ENCODE data around the gene CDKN1B. TPM values are rescaled to one million over a fixed set of nuclear protein-coding genes. Genes with fewer than 3 reads are reported as not detected.

CDKN1B gene
- 45.3 TPM for polyA plus RNA-seq (ENCODE audit: insufficient read length)

DNA sequence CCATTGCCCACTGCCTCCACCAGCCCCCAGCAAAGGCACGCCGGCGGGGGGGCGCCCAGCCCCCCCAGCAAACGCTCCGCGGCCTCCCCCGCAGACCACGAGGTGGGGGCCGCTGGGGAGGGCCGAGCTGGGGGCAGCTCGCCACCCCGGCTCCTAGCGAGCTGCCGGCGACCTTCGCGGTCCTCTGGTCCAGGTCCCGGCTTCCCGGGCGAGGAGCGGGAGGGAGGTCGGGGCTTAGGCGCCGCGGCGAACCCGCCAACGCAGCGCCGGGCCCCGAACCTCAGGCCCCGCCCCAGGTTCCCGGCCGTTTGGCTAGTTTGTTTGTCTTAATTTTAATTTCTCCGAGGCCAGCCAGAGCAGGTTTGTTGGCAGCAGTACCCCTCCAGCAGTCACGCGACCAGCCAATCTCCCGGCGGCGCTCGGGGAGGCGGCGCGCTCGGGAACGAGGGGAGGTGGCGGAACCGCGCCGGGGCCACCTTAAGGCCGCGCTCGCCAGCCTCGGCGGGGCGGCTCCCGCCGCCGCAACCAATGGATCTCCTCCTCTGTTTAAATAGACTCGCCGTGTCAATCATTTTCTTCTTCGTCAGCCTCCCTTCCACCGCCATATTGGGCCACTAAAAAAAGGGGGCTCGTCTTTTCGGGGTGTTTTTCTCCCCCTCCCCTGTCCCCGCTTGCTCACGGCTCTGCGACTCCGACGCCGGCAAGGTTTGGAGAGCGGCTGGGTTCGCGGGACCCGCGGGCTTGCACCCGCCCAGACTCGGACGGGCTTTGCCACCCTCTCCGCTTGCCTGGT, at the start of gene CDKN1B:
TSS of gene CDKN1B (plus strand) at position 576 of the 793 bp plus-strand sequence. CDS start 472 bp downstream, outside the sequence.
- DNase-seq (ENCODE audit: low read depth): no peak

DNA sequence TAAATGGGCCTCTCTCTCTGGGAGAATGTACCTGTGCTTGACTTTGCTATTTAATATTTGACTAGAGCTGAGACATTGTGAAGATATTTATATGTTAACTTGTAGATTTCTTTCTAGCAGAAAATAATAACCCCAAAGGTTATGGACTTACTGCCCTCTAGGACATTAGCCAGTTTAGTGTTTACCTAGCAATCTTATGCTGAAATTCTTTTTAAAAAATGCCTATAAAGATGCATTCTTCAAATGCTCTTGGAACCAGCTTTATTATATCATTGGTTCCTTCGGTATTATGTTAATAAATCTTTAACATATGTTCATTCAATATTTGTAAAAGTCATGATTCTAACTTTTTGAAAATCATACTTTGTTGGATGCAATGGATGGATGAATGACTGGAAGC, 49.2 kb upstream of the CDKN1B start:
- no peak for DNase-seq (ENCODE audit: low read depth)

DNA sequence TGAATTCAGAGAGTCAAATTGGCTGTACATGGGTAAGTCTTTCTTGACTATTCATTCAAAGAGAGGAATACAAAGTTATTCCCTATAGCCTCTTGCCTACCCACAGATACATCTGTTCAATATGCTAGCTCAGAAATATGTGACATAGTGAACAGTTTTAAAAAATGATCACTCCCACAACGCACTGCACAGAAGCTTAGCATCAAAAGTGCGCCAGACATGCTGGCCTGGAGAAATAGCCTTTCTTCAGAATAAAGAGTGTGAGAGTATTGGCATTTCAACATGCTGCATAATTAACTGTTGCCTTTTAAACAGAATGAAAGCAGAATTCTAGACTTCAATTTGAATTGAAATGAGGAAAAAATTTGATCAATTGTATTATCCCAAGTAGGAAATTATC, 48.1 kb upstream of the CDKN1B start:
- DNase-seq (ENCODE audit: low read depth): no peak

DNA sequence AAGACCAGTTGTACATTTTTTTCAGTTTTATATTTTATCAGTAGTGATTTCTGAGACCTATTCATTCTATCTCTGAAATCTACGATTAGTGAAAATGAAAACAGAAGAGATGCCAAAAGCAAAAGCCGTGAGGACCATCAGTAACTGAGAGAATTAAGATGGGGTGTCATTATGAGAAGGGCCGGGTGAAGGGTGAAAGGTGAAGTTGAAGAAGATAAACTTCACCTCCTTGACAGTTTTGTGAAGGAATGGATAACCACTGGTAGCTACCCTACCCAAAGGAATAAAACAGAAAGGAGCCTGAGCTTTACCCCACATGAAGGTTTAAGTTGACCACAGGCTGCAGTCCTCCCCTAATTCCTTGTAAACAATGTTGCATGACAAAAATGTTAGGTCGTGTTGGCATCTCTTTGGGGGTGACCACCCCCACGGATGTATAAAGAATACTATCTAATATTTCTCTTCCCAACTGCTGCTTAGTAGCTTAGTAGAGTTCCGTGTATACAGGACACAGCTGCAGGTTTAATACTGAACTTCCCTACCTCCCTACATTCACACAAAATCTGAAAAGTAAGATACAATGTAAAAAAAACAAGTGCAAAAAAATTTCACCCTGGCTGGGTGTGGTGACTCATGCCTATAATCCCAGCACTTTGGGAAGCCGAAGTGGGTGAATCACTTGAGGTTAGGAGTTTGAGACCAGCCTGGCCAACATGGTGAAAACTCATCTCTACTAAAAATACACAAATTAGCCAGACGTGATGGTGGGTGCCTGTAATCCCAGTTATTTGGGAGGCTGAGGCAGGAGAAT, 45.1 kb upstream of the CDKN1B start:
- no peak for DNase-seq (ENCODE audit: low read depth)

DNA sequence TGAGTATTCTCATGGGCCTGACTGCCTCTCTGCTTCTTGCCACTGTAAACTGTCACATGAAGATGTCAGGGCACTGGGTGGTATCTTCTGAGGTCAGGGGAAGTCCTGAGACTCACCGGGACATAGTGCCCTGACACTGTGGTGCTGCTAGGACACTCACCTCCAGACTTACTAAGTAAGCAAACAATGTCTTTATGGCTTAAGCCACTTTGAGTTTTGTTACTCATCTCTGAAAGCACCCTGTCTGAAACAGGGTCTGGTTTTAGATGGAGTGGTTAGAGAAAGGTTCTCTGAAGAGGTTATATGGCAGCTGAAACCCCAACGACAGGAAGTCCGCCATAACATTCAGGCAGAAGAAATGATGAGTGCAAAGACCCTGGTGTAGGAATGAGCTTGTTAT, 43.9 kb upstream of the CDKN1B start:
- no peak for DNase-seq (ENCODE audit: low read depth)

DNA sequence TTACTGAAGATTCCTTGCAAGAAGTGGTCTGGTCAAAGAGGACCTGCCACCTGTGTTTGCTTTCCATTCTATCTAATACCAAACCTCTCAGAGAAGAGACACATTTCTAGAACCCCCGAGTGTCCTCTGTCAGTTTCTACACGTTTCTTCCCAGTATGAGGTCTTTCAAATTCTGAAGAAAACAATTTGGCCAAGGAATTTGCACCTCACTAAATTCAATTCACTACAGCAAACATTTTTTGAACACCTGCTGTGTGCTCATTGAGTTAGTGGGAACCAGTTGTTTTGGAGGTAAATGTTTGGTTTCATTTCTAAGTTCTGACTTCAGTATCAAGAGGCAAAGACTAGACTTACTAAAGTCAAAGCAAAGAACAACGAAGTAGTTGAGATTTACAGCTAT, 40.6 kb upstream of the CDKN1B start:
- DNase-seq (ENCODE audit: low read depth): no peak

DNA sequence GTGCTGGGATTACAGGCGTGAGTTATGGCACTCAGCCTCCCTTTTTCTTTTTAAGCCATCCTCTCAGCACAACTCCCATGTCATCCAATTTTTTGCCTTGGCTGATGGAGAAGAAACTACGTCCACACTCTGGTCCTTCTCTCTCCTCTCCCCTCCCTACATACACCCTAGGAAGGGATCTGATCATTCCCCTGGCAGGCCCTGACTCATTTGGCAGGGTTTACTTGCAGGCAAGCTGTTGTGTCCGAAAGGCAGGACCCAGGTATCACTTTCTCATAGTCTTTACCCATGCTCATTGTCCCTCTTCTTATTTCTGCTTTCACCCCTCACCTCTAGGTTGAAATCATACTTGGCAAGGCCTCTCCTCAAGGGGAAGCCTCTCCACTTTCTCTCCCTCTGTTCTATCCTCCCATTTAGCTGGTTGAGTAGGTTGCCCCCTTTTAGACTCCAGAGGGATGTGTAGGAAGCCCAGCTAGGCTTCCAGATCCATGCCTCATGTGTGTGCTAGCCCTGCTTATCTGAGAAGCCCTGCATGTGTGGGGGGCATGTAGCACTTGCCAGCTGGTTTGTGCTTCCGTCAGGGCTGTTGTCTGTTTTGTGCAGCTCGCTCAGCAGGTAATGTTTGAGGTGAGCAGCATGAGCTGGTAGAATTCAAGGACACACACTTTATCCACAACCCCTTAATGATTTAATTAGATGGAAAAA, 36.0 kb upstream of the CDKN1B start:
- no peak for DNase-seq (ENCODE audit: low read depth)

DNA sequence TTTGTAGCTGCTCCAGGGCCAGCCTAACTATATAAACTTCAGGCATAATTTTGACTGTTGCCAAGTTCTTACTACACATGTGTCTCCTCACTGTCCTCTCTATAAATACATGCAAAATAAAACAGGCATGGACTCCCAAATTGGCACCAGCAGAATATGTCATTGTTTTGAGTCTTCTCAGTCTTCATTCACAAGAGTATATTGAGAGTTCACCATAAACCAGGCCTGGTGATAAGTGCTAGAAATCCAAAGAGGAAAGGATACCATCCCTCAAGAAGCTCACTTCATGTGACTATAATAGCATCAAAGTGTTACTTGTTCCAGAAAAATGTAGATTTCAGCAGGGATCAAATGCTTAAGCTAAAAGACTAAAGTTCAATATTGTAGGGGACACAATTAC, 34.9 kb upstream of the CDKN1B start:
- DNase-seq (ENCODE audit: low read depth): no peak

DNA sequence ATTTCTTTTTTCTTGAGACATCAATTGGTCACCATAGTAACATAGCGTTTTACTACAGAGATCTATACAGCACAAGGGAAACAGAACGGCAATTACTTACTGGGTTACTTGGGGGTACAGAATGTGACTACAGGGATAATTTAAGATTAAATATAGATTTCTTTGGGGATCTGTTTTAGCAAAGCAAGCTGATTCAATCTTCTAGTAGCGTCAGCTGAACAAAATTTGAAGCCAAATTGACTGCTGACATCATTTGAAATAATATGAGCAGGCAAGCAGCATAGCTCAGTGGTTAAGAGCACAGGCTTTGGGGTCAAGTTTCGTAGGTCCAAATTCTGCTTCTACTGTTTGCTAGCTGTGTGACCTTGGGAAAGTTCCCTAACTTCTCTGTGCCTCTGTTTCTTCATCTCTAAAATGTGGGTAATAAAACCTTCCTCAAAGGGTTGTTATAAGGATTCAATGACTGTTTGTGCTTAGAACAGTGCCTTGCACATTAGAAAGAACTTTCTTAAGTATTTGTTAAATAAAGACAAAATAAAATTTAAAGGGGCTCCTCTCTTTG, 34.0 kb upstream of the CDKN1B start:
- DNase-seq (ENCODE audit: low read depth): no peak

DNA sequence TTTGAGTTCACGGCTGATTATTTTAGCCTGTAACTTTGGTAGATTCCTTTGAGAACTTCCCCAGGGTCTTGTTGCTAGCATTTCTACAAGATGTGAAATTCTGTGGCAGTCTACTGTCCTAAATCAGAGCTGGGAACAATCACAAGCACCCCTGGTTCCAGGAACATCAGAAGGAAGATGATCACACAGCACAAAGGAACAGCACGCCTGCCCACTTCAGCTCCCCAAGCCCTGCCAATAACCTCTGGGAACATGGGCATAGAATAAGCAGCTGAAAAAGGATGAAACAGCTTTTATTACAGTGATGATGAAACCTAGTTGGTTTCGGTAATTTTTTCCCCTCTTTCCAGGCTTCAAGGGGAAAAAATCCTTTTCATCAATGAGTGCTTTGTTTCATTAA, 33.4 kb upstream of the CDKN1B start:
- DNase-seq (ENCODE audit: low read depth): no peak

DNA sequence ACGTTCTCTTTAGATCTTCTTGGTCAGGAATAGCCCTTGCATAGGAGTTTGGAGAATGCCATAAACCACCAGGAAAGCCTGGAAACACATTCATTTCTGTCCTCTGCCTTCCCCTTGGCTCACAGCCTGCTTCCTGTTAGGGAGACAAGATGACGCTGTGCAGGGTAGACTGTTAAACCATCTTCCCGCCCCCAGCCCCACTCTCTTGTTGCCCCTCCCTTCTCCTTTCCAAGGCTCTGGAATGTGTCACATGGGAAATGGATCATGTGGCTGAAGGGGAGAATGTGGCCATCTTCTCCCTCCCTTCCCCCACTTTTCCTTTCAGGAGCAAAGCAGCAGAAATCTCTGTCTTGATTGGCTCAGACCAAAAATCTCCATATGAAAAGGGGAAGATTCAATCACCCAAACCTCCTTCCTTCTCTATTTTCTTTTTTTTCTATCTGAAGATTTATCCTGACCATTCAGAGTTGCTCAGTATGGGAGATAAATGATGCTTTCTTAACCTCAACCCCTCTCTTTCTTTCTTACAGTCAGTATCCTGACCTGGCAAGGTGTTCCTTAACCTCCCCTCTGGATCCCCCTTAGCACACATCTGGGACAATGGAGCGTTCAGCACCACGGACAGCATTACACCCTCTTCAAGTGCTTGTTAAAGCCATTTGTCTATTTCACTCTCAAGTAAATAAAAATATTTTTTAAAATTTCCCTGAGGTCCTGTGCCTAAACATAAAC, 32.6 kb upstream of the CDKN1B start:
- DNase-seq (ENCODE audit: low read depth): no peak

DNA sequence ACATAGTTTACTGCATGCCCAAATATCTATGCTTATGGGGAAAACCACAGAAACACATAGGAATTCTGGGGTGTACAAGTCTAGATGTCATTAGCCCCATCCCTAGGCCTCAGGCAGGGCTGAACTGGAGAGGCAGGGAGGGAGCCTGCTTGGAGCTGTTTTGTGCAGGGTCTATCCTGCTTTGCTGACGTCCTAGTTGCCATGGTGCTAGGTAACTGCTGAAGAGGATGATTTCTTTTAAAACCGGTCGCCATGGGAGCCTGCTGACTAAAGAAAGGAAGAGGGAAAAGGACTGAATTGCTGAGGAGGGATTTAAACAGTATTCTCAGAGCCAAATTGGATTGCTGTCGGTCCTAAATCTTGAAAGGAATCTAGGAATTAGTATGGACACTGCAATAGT, 31.9 kb upstream of the CDKN1B start:
- no peak for DNase-seq (ENCODE audit: low read depth)

DNA sequence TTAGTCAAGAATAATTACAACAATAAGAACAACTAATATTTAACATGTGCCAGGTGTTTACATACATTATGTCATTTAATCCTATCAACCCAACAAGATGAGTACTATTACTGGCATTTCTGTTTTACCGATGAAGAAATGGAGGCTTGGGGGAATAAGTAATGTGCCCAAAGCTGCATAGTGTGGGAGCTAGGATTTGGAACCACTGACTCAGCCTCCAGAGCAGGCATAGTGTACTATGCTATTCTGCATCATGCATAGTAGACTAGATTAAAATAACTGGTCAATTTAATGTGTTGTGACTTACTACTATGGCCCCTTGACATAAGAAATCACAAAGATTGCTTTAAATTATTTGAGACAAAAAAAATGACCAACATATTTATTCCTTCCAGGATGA, 30.7 kb upstream of the CDKN1B start:
- DNase-seq (ENCODE audit: low read depth): no peak

DNA sequence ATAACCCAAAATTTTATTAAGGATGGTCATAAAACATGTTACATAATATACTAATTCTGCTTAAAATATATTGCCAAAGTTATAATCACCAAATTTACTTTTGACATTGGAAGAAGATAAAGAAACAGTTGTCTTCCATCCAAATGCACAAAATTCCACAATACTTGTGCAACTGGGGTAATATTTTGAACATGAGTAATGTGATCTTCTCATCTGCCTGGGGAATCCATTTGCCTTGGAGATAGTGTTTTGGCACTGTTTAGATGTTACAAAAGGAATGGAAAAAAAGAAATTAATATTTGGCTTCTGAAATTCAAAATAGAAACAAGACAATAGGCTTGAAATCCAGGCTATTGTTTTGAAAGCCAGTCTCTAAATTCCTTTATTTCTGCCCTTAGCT, 30.2 kb upstream of the CDKN1B start:
- DNase-seq (ENCODE audit: low read depth): no peak

DNA sequence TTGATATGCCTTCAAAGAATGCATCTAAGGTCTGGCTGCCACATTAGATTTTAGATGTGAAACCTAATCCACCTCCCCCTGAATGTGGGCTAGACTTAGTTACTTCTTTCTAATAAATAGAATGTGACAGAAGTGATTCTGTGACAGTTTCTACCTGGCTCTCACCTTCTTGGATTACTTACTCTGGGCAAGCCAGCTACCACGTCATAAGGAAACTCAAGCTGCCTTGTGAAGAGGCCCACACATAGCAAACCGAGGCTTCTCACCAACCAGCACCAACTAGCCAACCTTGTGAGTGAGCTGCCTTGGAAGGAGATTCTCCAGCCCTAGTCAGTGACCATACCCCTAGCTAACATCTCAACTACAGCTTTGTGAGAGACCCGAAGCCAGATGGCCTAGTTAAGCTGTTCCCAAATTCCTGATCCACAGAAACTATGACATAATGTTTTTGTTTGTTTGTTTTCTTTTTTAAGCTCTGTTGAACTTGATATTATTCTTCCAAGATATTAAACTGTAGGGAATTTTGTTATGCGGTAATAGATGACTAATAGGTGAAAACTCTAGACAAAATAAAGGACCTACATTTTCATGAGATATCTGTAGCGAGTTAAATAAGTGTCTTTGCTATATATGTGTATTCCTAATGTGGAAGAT, 27.4 kb upstream of the CDKN1B start:
- no peak for DNase-seq (ENCODE audit: low read depth)

DNA sequence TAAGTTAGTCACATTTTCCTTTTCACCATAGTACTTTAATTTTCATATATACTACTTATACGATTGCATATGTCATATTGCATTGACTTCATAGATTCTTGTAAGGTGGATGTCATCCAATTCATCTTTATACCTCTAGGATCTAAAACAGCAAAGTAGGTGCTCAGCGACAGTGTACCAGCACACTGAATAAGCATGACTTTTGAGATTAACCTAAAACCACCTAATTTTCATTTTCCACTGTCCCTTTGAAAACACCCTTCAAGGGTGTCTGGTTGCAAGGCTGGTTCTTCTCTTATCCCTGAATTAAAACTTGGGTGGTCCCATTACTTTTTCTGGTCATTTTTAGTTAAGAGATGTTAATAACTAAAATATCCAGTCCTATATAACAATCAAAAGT, 25.6 kb upstream of the CDKN1B start:
- DNase-seq (ENCODE audit: low read depth): no peak

DNA sequence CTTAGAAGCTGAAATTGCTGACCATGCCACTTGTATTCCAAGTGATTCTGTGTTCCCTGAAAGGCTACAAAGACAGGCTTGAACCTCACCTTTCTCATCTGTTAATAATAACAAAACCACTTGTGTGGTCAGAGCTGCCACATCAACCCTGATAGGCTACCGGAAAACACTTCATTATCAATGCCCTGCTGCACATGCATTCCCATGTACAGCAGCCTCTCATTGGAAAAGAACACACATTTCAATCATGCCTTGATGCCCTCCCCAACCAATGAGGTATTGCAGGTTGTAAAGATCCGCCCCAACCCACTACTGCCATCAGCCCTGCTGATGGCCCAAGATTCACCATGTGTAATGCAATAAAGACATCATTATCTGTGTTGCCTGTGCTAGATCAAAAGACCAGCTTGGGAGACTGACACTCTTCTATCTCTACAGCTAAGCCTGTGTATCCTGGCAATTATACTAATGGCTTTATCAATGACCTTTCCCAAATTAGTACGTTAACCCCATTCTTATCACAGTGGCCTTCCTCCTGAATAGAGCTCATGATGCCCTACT, 24.0 kb upstream of the CDKN1B start:
- DNase-seq (ENCODE audit: low read depth): no peak

DNA sequence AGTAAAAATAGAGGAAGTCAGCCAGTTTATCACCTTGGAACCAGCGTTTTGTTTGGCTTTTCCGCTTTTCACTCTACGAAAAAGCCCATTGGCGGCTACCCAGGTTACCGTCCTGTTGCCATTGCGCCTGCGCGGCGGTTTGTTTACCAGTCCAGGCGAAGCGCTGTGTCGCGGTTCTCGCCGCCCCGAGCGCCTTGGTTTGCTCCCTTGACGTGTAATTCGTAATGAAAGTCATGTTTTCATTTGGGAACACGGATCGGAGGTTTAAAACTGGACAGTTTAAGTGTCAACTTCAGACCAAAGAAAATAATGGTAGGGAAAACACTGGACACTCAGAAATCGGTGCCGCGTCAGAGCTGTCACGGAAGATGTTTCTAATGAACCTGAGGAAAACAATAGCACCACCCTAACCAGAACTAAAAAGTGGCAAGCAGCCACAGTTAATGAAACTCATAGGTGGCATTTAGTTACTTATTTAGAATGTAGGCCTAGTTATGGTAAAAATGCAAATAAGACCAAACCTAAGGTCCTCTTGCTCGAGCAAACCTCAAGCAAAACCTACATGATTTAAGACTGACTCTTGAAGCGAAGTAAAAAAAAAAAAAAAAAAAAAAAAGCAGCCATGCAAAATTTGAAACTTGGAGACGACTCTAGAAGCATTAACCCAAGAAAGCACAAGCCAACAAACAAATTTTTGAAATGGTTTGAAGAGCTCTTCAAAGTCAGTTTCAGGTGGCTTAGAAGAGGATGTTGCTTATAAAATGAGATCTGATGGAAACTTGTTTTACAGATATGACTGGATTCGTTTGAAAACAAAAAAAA, 20.4 kb upstream of the CDKN1B start:
- peak; percentile 73 for DNase-seq (ENCODE audit: low read depth)

DNA sequence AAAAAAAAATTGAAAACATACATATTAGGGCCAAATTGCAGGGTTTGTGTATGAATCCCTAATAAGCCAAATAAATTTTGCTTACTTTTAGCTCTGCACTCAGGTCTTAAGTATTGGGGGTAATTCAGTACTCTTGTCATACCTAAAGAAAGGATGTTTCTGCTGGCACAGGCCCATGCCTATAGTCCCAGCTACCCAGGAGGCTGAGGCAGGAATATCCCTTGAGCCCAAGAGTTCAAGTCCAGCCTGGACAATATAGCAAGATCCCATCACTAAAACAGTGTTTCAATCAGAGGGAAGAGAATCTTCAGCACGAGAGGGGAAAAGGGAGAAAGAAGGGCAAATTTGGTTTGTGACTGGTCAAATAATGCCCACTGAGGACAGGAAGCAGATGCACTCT, 17.8 kb upstream of the CDKN1B start:
- no peak for DNase-seq (ENCODE audit: low read depth)

DNA sequence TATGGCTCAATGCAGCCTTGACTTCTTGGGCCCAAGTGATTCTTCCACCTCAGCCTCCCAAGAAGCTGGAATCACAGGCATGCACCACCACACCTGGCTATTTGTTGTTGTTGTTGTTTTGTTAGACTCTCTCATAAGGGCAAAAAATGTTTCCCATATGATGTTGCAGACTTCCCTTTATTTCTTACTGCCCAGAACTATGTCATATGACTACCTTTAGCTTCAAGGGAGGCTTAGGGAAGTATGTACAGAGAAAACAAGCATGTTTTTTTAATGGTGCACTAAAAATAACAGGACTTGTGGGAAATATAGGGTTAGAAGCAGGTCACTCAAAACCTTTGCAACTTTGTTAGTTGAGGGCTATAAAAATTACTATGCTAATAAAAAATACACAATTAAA, 16.9 kb upstream of the CDKN1B start:
- DNase-seq (ENCODE audit: low read depth): no peak
